CD14-positive monocyte (primary cell): ENCODE results near the gene GALNT18. TPM values are rescaled to one million over a fixed set of nuclear protein-coding genes. Genes with fewer than 3 reads are reported as not detected.

Experiments used
- DNase-seq, 3 donors: peaks; one replicate each; pipeline ENCODE4 v3.0.0-alpha.2; 2011 to 2022
- H2AFZ ChIP-seq: 2 replicates; pipeline ENCODE4 v1.6.0; 2012; ENCODE audit warnings: mild to moderate bottlenecking, low read depth, low read length, inconsistent platforms; ENCODE audit not compliant: insufficient read depth, poor library complexity, severe bottlenecking
- H3K27ac ChIP-seq, 2 donors: 1 replicate in 1 of 2; 2 replicates in 1 of 2; pipeline ENCODE4 v1.5.1; 2012 to 2013; ENCODE audit warnings: low read length in 2 of 2, control low read depth in 1 of 2, inconsistent platforms in 1 of 2, low read depth in 1 of 2, mild to moderate bottlenecking in 1 of 2
- H3K27me3 ChIP-seq, 2 donors: one replicate each; pipeline versions ENCODE4 v1.6.0 to v1.6.1; 2011 to 2013; ENCODE audit warnings: low read length in 2 of 2; ENCODE audit not compliant: control insufficient read depth in 2 of 2, insufficient read depth in 2 of 2
- H3K36me3 ChIP-seq, 2 donors: replicated peaks in 1 of 2; 1 replicate in 1 of 2; 2 replicates in 1 of 2; pipeline versions ENCODE4 v1.5.1 to v1.6.1; 2012 to 2013; ENCODE audit warnings: low read length in 2 of 2, control low read depth in 1 of 2, inconsistent platforms in 1 of 2, mild to moderate bottlenecking in 1 of 2; ENCODE audit not compliant: insufficient read depth in 2 of 2, control insufficient read depth in 1 of 2
- H3K4me1 ChIP-seq, 2 donors: 1 replicate in 1 of 2; 2 replicates in 1 of 2; pipeline versions ENCODE4 v1.5.1 to v1.6.1; 2012 to 2013; ENCODE audit warnings: low read length in 2 of 2, control low read depth in 1 of 2, inconsistent platforms in 1 of 2, mild to moderate bottlenecking in 1 of 2, moderate library complexity in 1 of 2; ENCODE audit not compliant: insufficient read depth in 2 of 2, control insufficient read depth in 1 of 2
- H3K4me2 ChIP-seq: replicated peaks from 2 replicates; pipeline ENCODE3; 2012; ENCODE audit warnings: low read length, moderate library complexity, mild to moderate bottlenecking; ENCODE audit not compliant: poor library complexity, severe bottlenecking; ENCODE audit errors: extremely low read depth
- H3K4me3 ChIP-seq, 3 experiments: fragments of 200-600 bp in 1 of 3; sonication (generic) in 1 of 3; replicated peaks in 1 of 3; 1 replicate in 2 of 3; 2 replicates in 1 of 3; pipeline ENCODE4 v1.5.1; 2011 to 2013; ENCODE audit warnings: low read length in 3 of 3, mild to moderate bottlenecking in 3 of 3, control low read depth in 2 of 3, low read depth in 2 of 3, inconsistent platforms in 1 of 3, moderate library complexity in 1 of 3
- H3K79me2 ChIP-seq: 2 replicates; pipeline ENCODE4 v1.6.0; 2012; ENCODE audit warnings: mild to moderate bottlenecking, control low read depth, inconsistent platforms, low read length, moderate library complexity; ENCODE audit not compliant: insufficient read depth
- H3K9ac ChIP-seq: 2 replicates; pipeline ENCODE4 v1.6.0; 2017; ENCODE audit warnings: low read length, mild to moderate bottlenecking; ENCODE audit not compliant: insufficient read depth, poor library complexity, severe bottlenecking
- H3K9me3 ChIP-seq, 2 donors: replicated peaks in 1 of 2; 1 replicate in 1 of 2; 2 replicates in 1 of 2; pipeline versions ENCODE4 v1.5.1 to v1.6.1; 2012 to 2013; ENCODE audit warnings: low read length in 2 of 2, control low read depth in 1 of 2; ENCODE audit not compliant: control insufficient read depth in 1 of 2, insufficient read depth in 1 of 2
- H4K20me1 ChIP-seq: 2 replicates; pipeline ENCODE4 v1.6.0; 2012; ENCODE audit warnings: mild to moderate bottlenecking, low read length, control low read depth, moderate library complexity; ENCODE audit not compliant: insufficient read depth
- H3K27ac Mint-ChIP-seq, 7 donors: one replicate each; pipeline ENCODE4 v1.8.0; 2020; ENCODE audit warnings: mild to moderate bottlenecking in 7 of 7, mixed read lengths in 7 of 7, moderate library complexity in 6 of 7, inconsistent platforms in 2 of 7
- H3K27me3 Mint-ChIP-seq, 3 donors: one replicate each; pipeline ENCODE4 v1.8.0; 2021 to 2022; ENCODE audit warnings: low read depth in 3 of 3, mild to moderate bottlenecking in 3 of 3, mixed read lengths in 3 of 3, moderate library complexity in 3 of 3, inconsistent platforms in 1 of 3
- H3K36me3 Mint-ChIP-seq, 2 donors: one replicate each; pipeline ENCODE4 v1.8.0; 2020; ENCODE audit warnings: mixed read lengths in 2 of 2, inconsistent platforms in 1 of 2, mild to moderate bottlenecking in 1 of 2
- H3K4me1 Mint-ChIP-seq: one replicate; pipeline ENCODE4 v1.8.0; 2020; ENCODE audit warnings: mild to moderate bottlenecking, mixed read lengths
- H3K4me3 Mint-ChIP-seq, 2 donors: one replicate each; pipeline ENCODE4 v1.8.0; 2020; ENCODE audit warnings: mild to moderate bottlenecking in 2 of 2, mixed read lengths in 2 of 2, moderate library complexity in 1 of 2
- H3K9me3 Mint-ChIP-seq, 7 donors: one replicate each; pipeline ENCODE4 v1.8.0; 2020 to 2022; ENCODE audit warnings: mixed read lengths in 7 of 7, mild to moderate bottlenecking in 6 of 7, moderate library complexity in 6 of 7, inconsistent platforms in 2 of 7
- CTCF ChIP-seq: fragments of 200-600 bp; IDR thresholded peaks from one replicate; pipeline ENCODE4 v1.8.0; 2022; ENCODE audit warnings: antibody characterized with exemption, mild to moderate bottlenecking
- WGBS: methylation state at CpG from one replicate; pipeline ENCODE4 v1.1.5; 2013; ENCODE audit warnings: missing lambda C conversion rate; ENCODE audit not compliant: insufficient coverage; 5-methylcytosine and 5-hydroxymethylcytosine counted together
- intact Hi-C, 2 donors: fragments of 100-400 bp; cut with micrococcal nuclease; formaldehyde crosslinking; loops; one replicate each; pipeline versions ENCODE4 v1.15.0 to v1.15.1; 2023
- polyA plus RNA-seq, 3 donors: library from polyadenylated mRNA; depleted of rRNA in 1 of 3; unstranded in 2 of 3; stranded (reverse) in 1 of 3; fragments of 300-500 nt in 2 of 3; fragments of >200 nt in 1 of 3; fragmentation: Illumina TruSeq in 2 of 3; gene quantifications; 1 replicate in 2 of 3; 2 replicates in 1 of 3; pipeline ENCODE4 v1.2.3, GENCODE V29; 2012 to 2021

The GALNT18 gene
- polyA plus RNA-seq, 3 donors = not detected

- no peaks in the 10 kb centered on the region for H3K36me3 ChIP-seq
- WGBS = no CpG with 5 or more reads among the region's 3 CpGs
- no peaks in the 10 kb centered on the region for H4K20me1 ChIP-seq
- no peak for TF ChIP-seq CTCF
- no peaks in the 10 kb centered on the region for H3K9me3 ChIP-seq
- no peak overlapping the region for H3K4me2 ChIP-seq
- Mint-ChIP-seq H3K9me3 (no peaks in the 10 kb centered on the region), H3K4me1 (no peaks in the 10 kb centered on the region), H3K27me3 (peaks cover 5 to 27% (median 13%) of the 10 kb centered on the region in 3 donors), H3K4me3 (no peak overlapping the region), H3K27ac (no peak overlapping the region), H3K36me3 (no peaks in the 10 kb centered on the region)
- intact Hi-C loops = no loop called here
- H3K27me3 ChIP-seq = no peaks in the 10 kb centered on the region
- no peak overlapping the region for H3K27ac ChIP-seq
- DNase-seq = no peak
- H3K79me2 ChIP-seq = no peaks in the 10 kb centered on the region
- no peak overlapping the region for H3K9ac ChIP-seq
- no peaks in the 10 kb centered on the region for H3K4me1 ChIP-seq
- H3K4me3 ChIP-seq = no peak overlapping the region
- H2AFZ ChIP-seq = no peak overlapping the region
These were observed 327.3 kb downstream of the GALNT18 start for GRCh38 chr11:11294551-11294855.

- Mint-ChIP-seq H3K4me1 (no peaks in the 10 kb centered on the region), H3K36me3 (no peaks in the 10 kb centered on the region), H3K4me3 (no peak overlapping the region), H3K27ac (no peak overlapping the region), H3K27me3 (peaks cover 6 to 27% (median 15%) of the 10 kb centered on the region in 3 donors), H3K9me3 (no peaks in the 10 kb centered on the region)
- Histone ChIP-seq H3K79me2 (no peaks in the 10 kb centered on the region), H2AFZ (no peak overlapping the region), H3K9ac (no peak overlapping the region), H3K27me3 (no peaks in the 10 kb centered on the region), H4K20me1 (no peaks in the 10 kb centered on the region), H3K27ac (no peak overlapping the region), H3K9me3 (no peaks in the 10 kb centered on the region), H3K4me2 (no peak overlapping the region), H3K36me3 (no peaks in the 10 kb centered on the region), H3K4me3 (no peak overlapping the region), H3K4me1 (no peaks in the 10 kb centered on the region)
- no peak for TF ChIP-seq CTCF
- no peak for DNase-seq
- 84% methylated on average over 3 of the region's 5 CpGs for WGBS
- intact Hi-C loops = no loop called here
These were observed 327.8 kb downstream of the GALNT18 start for GRCh38 chr11:11293798-11294550.
